ENCODE data around the gene LPAR2.

LPAR2 gene

GRCh38 chr19:19657397-19657783 is 29.4 kb upstream of the LPAR2 start:
- H3K9ac ChIP-seq (ENCODE audit: low read depth, low read length, poor library complexity, severe bottlenecking), result no peak overlapping the region
- H3K36me3 ChIP-seq (ENCODE audit: insufficient read depth, low read length), result peaks cover 67% of the 10 kb centered on the region; the same call in 1 of the 2 replicates
- H2AFZ ChIP-seq (ENCODE audit: low read length), result no peak overlapping the region
- peaks cover 13% of the 10 kb centered on the region for H4K20me1 ChIP-seq (ENCODE audit: insufficient read depth, low read length, poor library complexity, severe bottlenecking)
- H3K4me2 ChIP-seq (ENCODE audit: low read depth, low read length, poor library complexity, severe bottlenecking), result no peak overlapping the region
- H3K9me3 ChIP-seq (ENCODE audit: insufficient read depth, low read depth, low read length), result no peaks in the 10 kb centered on the region
- no peaks in the 10 kb centered on the region for H3F3A ChIP-seq (ENCODE audit: low read depth)
- H3K79me2 ChIP-seq (ENCODE audit: insufficient read depth, low read length), result peaks cover 25% of the 10 kb centered on the region
- H3K9me2 ChIP-seq (replicated peaks; ENCODE audit: low read depth, low read length), result no peaks in the 10 kb centered on the region
- no peak for TF ChIP-seq CTCF (conservative IDR thresholded peaks at IDR 0.05; ENCODE audit: low read length)
- TF ChIP-seq EZH2phosphoT487 (IDR thresholded peaks at IDR 0.05; ENCODE audit: borderline replicate concordance), result no peak
- peaks cover 12% of the 10 kb centered on the region for H3K4me1 ChIP-seq (ENCODE audit: insufficient read depth, low read length, poor library complexity, severe bottlenecking)
- no peak overlapping the region for H3K4me3 ChIP-seq (ENCODE audit: low read length, poor library complexity, severe bottlenecking)
- no peaks in the 10 kb centered on the region for H3K27me3 ChIP-seq (ENCODE audit: insufficient read depth, low read length, poor library complexity, severe bottlenecking)

GRCh38 chr19:19656451-19657396 is 28.7 kb upstream of the LPAR2 start:
- H3K4me2 ChIP-seq (ENCODE audit: low read depth, low read length, poor library complexity, severe bottlenecking), result no peak overlapping the region
- no peaks in the 10 kb centered on the region for H3K9me3 ChIP-seq (ENCODE audit: insufficient read depth, low read depth, low read length)
- H3K4me1 ChIP-seq (ENCODE audit: insufficient read depth, low read length, poor library complexity, severe bottlenecking), result peaks cover 6% of the 10 kb centered on the region
- no peaks in the 10 kb centered on the region for H3K27me3 ChIP-seq (ENCODE audit: insufficient read depth, low read length, poor library complexity, severe bottlenecking)
- no peak overlapping the region for H3K9ac ChIP-seq (ENCODE audit: low read depth, low read length, poor library complexity, severe bottlenecking)
- no peak for TF ChIP-seq CTCF (conservative IDR thresholded peaks at IDR 0.05; ENCODE audit: low read length)
- TF ChIP-seq EZH2phosphoT487 (IDR thresholded peaks at IDR 0.05; ENCODE audit: borderline replicate concordance), result no peak
- H3F3A ChIP-seq (ENCODE audit: low read depth), result no peaks in the 10 kb centered on the region
- peaks cover 7% of the 10 kb centered on the region for H4K20me1 ChIP-seq (ENCODE audit: insufficient read depth, low read length, poor library complexity, severe bottlenecking)
- no peak overlapping the region for H2AFZ ChIP-seq (ENCODE audit: low read length)
- no peaks in the 10 kb centered on the region for H3K9me2 ChIP-seq (replicated peaks; ENCODE audit: low read depth, low read length)
- peaks cover 18% of the 10 kb centered on the region for H3K79me2 ChIP-seq (ENCODE audit: insufficient read depth, low read length)
- no peak overlapping the region for H3K4me3 ChIP-seq (ENCODE audit: low read length, poor library complexity, severe bottlenecking)
- H3K36me3 ChIP-seq (ENCODE audit: insufficient read depth, low read length), result peaks cover 73% of the 10 kb centered on the region; the same call in 1 of the 2 replicates

- Histone ChIP-seq H3K9ac (ENCODE audit: low read depth, low read length, poor library complexity, severe bottlenecking) (no peak overlapping the region), H4K20me1 (ENCODE audit: insufficient read depth, low read length, poor library complexity, severe bottlenecking) (no peaks in the 10 kb centered on the region), H2AFZ (ENCODE audit: low read length) (no peak overlapping the region), H3K9me2 (replicated peaks; ENCODE audit: low read depth, low read length) (no peaks in the 10 kb centered on the region), H3K4me2 (ENCODE audit: low read depth, low read length, poor library complexity, severe bottlenecking) (no peak overlapping the region), H3K9me3 (ENCODE audit: insufficient read depth, low read depth, low read length) (no peaks in the 10 kb centered on the region), H3K4me1 (ENCODE audit: insufficient read depth, low read length, poor library complexity, severe bottlenecking) (no peaks in the 10 kb centered on the region), H3F3A (ENCODE audit: low read depth) (no peaks in the 10 kb centered on the region), H3K36me3 (ENCODE audit: insufficient read depth, low read length) (peaks cover 83% of the 10 kb centered on the region; the same call in 1 of the 2 replicates), H3K4me3 (ENCODE audit: low read length, poor library complexity, severe bottlenecking) (no peak overlapping the region), H3K79me2 (ENCODE audit: insufficient read depth, low read length) (peaks cover 9% of the 10 kb centered on the region; the same call in 1 of the 2 replicates), H3K27me3 (ENCODE audit: insufficient read depth, low read length, poor library complexity, severe bottlenecking) (no peaks in the 10 kb centered on the region)
- no peak for TF ChIP-seq CTCF (conservative IDR thresholded peaks at IDR 0.05; ENCODE audit: low read length)
Measured at GRCh38 chr19:19655641-19656343, 27.8 kb upstream of the LPAR2 start.
